H9 (cell line): ENCODE data around the gene ANKRD65. TPM values are rescaled to one million over a fixed set of nuclear protein-coding genes. Genes with fewer than 3 reads are reported as not detected.

Source experiments
- DNase-seq: peaks from one replicate; pipeline ENCODE4 v3.0.0-alpha.2; 2017
- H2AFZ ChIP-seq: one replicate; pipeline ENCODE4 v1.6.1; 2013; ENCODE audit warnings: mild to moderate bottlenecking, low read length, control low read depth, moderate library complexity
- H2AK5ac ChIP-seq: 2 replicates; pipeline ENCODE4 v1.6.1; 2013; ENCODE audit warnings: low read length, control low read depth, mixed read lengths; ENCODE audit not compliant: insufficient read length
- H2BK120ac ChIP-seq: one replicate; pipeline ENCODE4 v1.6.1; 2013; ENCODE audit warnings: low read depth, mild to moderate bottlenecking, low read length, control low read depth, inconsistent platforms; ENCODE audit not compliant: poor library complexity, severe bottlenecking
- H2BK12ac ChIP-seq: 2 replicates; pipeline ENCODE4 v1.6.1; 2013; ENCODE audit warnings: low read length, control low read depth, mixed read lengths, low read depth; ENCODE audit not compliant: insufficient read length
- H2BK15ac ChIP-seq: 2 replicates; pipeline ENCODE4 v1.6.1; 2013; ENCODE audit warnings: low read depth, low read length, control low read depth
- H2BK20ac ChIP-seq: one replicate; pipeline ENCODE4 v1.6.1; 2013; ENCODE audit warnings: low read depth, mild to moderate bottlenecking, low read length, control low read depth, inconsistent platforms; ENCODE audit not compliant: poor library complexity, severe bottlenecking
- H2BK5ac ChIP-seq: 2 replicates; pipeline ENCODE4 v1.6.1; 2013; ENCODE audit warnings: low read length, control low read depth, mixed read lengths; ENCODE audit not compliant: insufficient read length
- H3K14ac ChIP-seq: 2 replicates; pipeline ENCODE4 v1.6.1; 2013; ENCODE audit warnings: low read length, control low read depth; ENCODE audit not compliant: insufficient read depth
- H3K18ac ChIP-seq: 2 replicates; pipeline ENCODE4 v1.6.1; 2013; ENCODE audit warnings: low read depth, mild to moderate bottlenecking, mixed read lengths, low read length, control low read depth; ENCODE audit not compliant: insufficient read length
- H3K23ac ChIP-seq: 2 replicates; pipeline ENCODE4 v1.6.1; 2013; ENCODE audit warnings: low read length, control low read depth, mixed read lengths, low read depth; ENCODE audit not compliant: insufficient read length
- H3K23me2 ChIP-seq: 2 replicates; pipeline ENCODE4 v1.6.1; 2013; ENCODE audit warnings: low read depth, mild to moderate bottlenecking, mixed read lengths, low read length, control low read depth; ENCODE audit not compliant: insufficient read length, poor library complexity, severe bottlenecking
- H3K27ac ChIP-seq: 2 replicates; pipeline ENCODE4 v1.5.1; 2013; ENCODE audit warnings: low read length, control low read depth, mixed read lengths, low read depth; ENCODE audit not compliant: insufficient read length
- H3K27me3 ChIP-seq: 2 replicates; pipeline ENCODE4 v1.6.1; 2013; ENCODE audit warnings: low read length, control low read depth, inconsistent platforms; ENCODE audit not compliant: insufficient read depth
- H3K4ac ChIP-seq: 2 replicates; pipeline ENCODE4 v1.6.1; 2013; ENCODE audit warnings: low read depth, mild to moderate bottlenecking, control low read depth, inconsistent platforms, low read length, moderate library complexity
- H3K4me1 ChIP-seq: 2 replicates; pipeline ENCODE4 v1.6.1; 2013; ENCODE audit warnings: low read length, control low read depth, inconsistent platforms; ENCODE audit not compliant: insufficient read depth
- H3K4me2 ChIP-seq: 2 replicates; pipeline ENCODE4 v1.6.1; 2013; ENCODE audit warnings: low read length, control low read depth, mixed read lengths; ENCODE audit not compliant: insufficient read length, insufficient read depth
- H3K56ac ChIP-seq: 2 replicates; pipeline ENCODE4 v1.6.1; 2013; ENCODE audit warnings: low read depth, mild to moderate bottlenecking, mixed read lengths, low read length, control low read depth; ENCODE audit not compliant: insufficient read length
- H3K79me1 ChIP-seq: 2 replicates; pipeline ENCODE4 v1.6.1; 2013; ENCODE audit warnings: low read depth, mild to moderate bottlenecking, moderate library complexity, low read length, control low read depth, inconsistent platforms; ENCODE audit not compliant: insufficient read depth, poor library complexity, severe bottlenecking
- H3K79me2 ChIP-seq: 2 replicates; pipeline ENCODE4 v1.6.1; 2013; ENCODE audit warnings: low read length, control low read depth, inconsistent platforms; ENCODE audit not compliant: insufficient read depth
- H3K9ac ChIP-seq: 2 replicates; pipeline ENCODE4 v1.6.1; 2013; ENCODE audit warnings: low read length, control low read depth, mixed read lengths; ENCODE audit not compliant: insufficient read length; ENCODE audit errors: extremely low read depth
- H3K9me3 ChIP-seq: one replicate; pipeline ENCODE4 v1.6.1; 2013; ENCODE audit warnings: low read depth, low read length, inconsistent platforms; ENCODE audit not compliant: control insufficient read depth
- H3T11ph ChIP-seq: one replicate; pipeline ENCODE4 v1.6.1; 2013; ENCODE audit warnings: mild to moderate bottlenecking, low read length, control low read depth, inconsistent platforms
- H4K20me1 ChIP-seq: one replicate; pipeline ENCODE4 v1.6.1; 2013; ENCODE audit not compliant: control insufficient read depth, insufficient read length, insufficient read depth
- H4K5ac ChIP-seq: 2 replicates; pipeline ENCODE4 v1.6.1; 2013; ENCODE audit warnings: low read depth, mild to moderate bottlenecking, mixed read lengths, low read length, control low read depth; ENCODE audit not compliant: insufficient read length
- H4K8ac ChIP-seq: replicated peaks from 2 replicates; pipeline ENCODE4 v1.6.1; 2013; ENCODE audit warnings: low read length, control low read depth, mixed read lengths, low read depth; ENCODE audit not compliant: insufficient read length
- H4K91ac ChIP-seq: 2 replicates; pipeline ENCODE4 v1.6.1; 2013; ENCODE audit warnings: low read depth, mild to moderate bottlenecking, moderate library complexity, mixed read lengths, low read length, control low read depth; ENCODE audit not compliant: insufficient read length
- H3K27ac Mint-ChIP-seq, 3 experiments: 2 replicates in 2 of 3; 3 replicates in 1 of 3; pipeline ENCODE4 v1.8.0; 2020 to 2021; ENCODE audit warnings: mixed read lengths in 3 of 3, mild to moderate bottlenecking in 1 of 3, moderate library complexity in 1 of 3
- H3K27me3 Mint-ChIP-seq: 2 replicates; pipeline ENCODE4 v1.8.0; 2021; ENCODE audit warnings: low read depth, mild to moderate bottlenecking, moderate library complexity, mixed read lengths
- H3K36me3 Mint-ChIP-seq, 3 experiments: 2 replicates in 2 of 3; 3 replicates in 1 of 3; pipeline ENCODE4 v1.8.0; 2020 to 2021; ENCODE audit warnings: low read depth in 3 of 3, mixed read lengths in 3 of 3; ENCODE audit not compliant: insufficient read depth in 1 of 3
- H3K4me1 Mint-ChIP-seq, 2 experiments: 2 replicates each; pipeline ENCODE4 v1.8.0; 2020; ENCODE audit warnings: mixed read lengths in 2 of 2
- H3K4me3 Mint-ChIP-seq, 2 experiments: 2 replicates in 1 of 2; 3 replicates in 1 of 2; pipeline ENCODE4 v1.8.0; 2020 to 2021; ENCODE audit warnings: mild to moderate bottlenecking in 2 of 2, mixed read lengths in 2 of 2, moderate library complexity in 1 of 2
- H3K9me3 Mint-ChIP-seq, 2 experiments: 2 replicates in 1 of 2; 3 replicates in 1 of 2; pipeline ENCODE4 v1.8.0; 2020; ENCODE audit warnings: mild to moderate bottlenecking in 2 of 2, mixed read lengths in 2 of 2, moderate library complexity in 1 of 2
- CTCF ChIP-seq: fragments of 200-600 bp; sonication (generic); conservative IDR thresholded peaks from 3 replicates; pipeline ENCODE4 v1.8.0; 2021; ENCODE audit warnings: antibody characterized with exemption, mild to moderate bottlenecking
- WGBS: extraction: QIAGEN DNeasy Blood & Tissue Kit; methylation state at CpG from one replicate; pipeline ENCODE4 v1.1.7; 2013; ENCODE audit warnings: missing lambda C conversion rate, low lambda C conversion rate, mixed read lengths; ENCODE audit not compliant: insufficient read length; ENCODE audit errors: extremely low coverage; 5-methylcytosine and 5-hydroxymethylcytosine counted together
- total RNA-seq: library from RNA; stranded (reverse); gene quantifications from 2 replicates; pipeline ENCODE4 v1.2.1, GENCODE V29; 2021

ANKRD65 gene
- total RNA-seq, 1 experiment from 2014 or later, result 3.1 TPM

- H3K18ac ChIP-seq, result peak overlapping the region; percentile 22
These were observed 13.2 kb upstream of the ANKRD65 start for GRCh38 chr1:1434131-1434823.

More at GRCh38 chr1:1434131-1434823, 13.2 kb upstream of the ANKRD65 start:
- Mint-ChIP-seq H3K4me3 (peak overlapping the region; percentile 64 to 81; a peak in 4 of 5 replicates), H3K4me1 (peaks cover 31 to 46% of the 10 kb centered on the region in 2 experiments), H3K36me3 (no peaks in the 10 kb centered on the region), H3K9me3 (no peaks in the 10 kb centered on the region), H3K27me3 (no peaks in the 10 kb centered on the region), H3K27ac (peak overlapping the region in 1 of 3 experiments; percentile 57; a peak in 1 of 7 replicates)
- Histone ChIP-seq H3K56ac (no peak overlapping the region), H3K23ac (no peak overlapping the region), H4K20me1 (no peaks in the 10 kb centered on the region), H3K27me3 (no peaks in the 10 kb centered on the region), H2BK15ac (no peak overlapping the region), H4K5ac (no peak overlapping the region), H3K9ac (no peak overlapping the region), H3K4me2 (peak overlapping the region; percentile 59), H4K91ac (no peak overlapping the region), H3K14ac (peak overlapping the region; percentile 39; the same call in 1 of the 2 replicates), H3K4me1 (peaks cover 2% of the 10 kb centered on the region; the same call in 1 of the 2 replicates), H3K27ac (no peak overlapping the region), H3K79me2 (peaks cover 2% of the 10 kb centered on the region; the same call in 1 of the 2 replicates), H2AFZ (no peak overlapping the region), H2BK20ac (no peak overlapping the region), H3K23me2 (peaks cover 10% of the 10 kb centered on the region), H3T11ph (no peak overlapping the region), H2BK5ac (no peak overlapping the region), H2BK12ac (no peak overlapping the region), H3K9me3 (no peaks in the 10 kb centered on the region), H3K4ac (no peak overlapping the region), H3K79me1 (no peaks in the 10 kb centered on the region), H2BK120ac (no peak overlapping the region), H4K8ac (no peak overlapping the region), H2AK5ac (no peak overlapping the region)
- DNase-seq, result peak; percentile 76
- TF ChIP-seq CTCF, result no peak
- WGBS, result no CpG with 5 or more reads among the region's 32 CpGs
